IPS-15b (cell line): ENCODE data around the gene EDARADD.

Experiments
- H3K27me3 ChIP-seq: one replicate; pipeline ENCODE4 v1.6.1; 2013; ENCODE audit warnings: low read length; ENCODE audit not compliant: control insufficient read depth, insufficient read depth
- H3K36me3 ChIP-seq: one replicate; pipeline ENCODE4 v1.6.1; 2013; ENCODE audit warnings: low read length; ENCODE audit not compliant: control insufficient read depth, insufficient read depth
- H3K4me1 ChIP-seq: one replicate; pipeline ENCODE4 v1.6.1; 2013; ENCODE audit warnings: mild to moderate bottlenecking, low read length; ENCODE audit not compliant: control insufficient read depth, insufficient read depth
- H3K4me3 ChIP-seq: one replicate; pipeline ENCODE4 v1.5.1; 2013; ENCODE audit warnings: low read depth, low read length
- H3K9ac ChIP-seq: one replicate; pipeline ENCODE4 v1.6.1; 2013; ENCODE audit warnings: low read depth, mild to moderate bottlenecking, low read length
- H3K9me3 ChIP-seq: one replicate; pipeline ENCODE4 v1.6.1; 2013; ENCODE audit warnings: mild to moderate bottlenecking, low read length; ENCODE audit not compliant: control insufficient read depth, insufficient read depth

The EDARADD gene

GRCh38 chr1:236395947-236396664, 2.0 kb downstream of the EDARADD start:
- Histone ChIP-seq H3K9me3 (no peaks in the 10 kb centered on the region), H3K9ac (no peak overlapping the region), H3K36me3 (no peaks in the 10 kb centered on the region), H3K4me3 (peak overlapping the region; percentile 63), H3K27me3 (peaks cover 21% of the 10 kb centered on the region), H3K4me1 (no peaks in the 10 kb centered on the region)

GRCh38 chr1:236396665-236397043, 2.6 kb downstream of the EDARADD start:
- Histone ChIP-seq H3K36me3 (no peaks in the 10 kb centered on the region), H3K27me3 (peaks cover 21% of the 10 kb centered on the region), H3K9me3 (no peaks in the 10 kb centered on the region), H3K9ac (no peak overlapping the region), H3K4me1 (no peaks in the 10 kb centered on the region), H3K4me3 (no peak overlapping the region)

GRCh38 chr1:236397173-236397759, 3.2 kb downstream of the EDARADD start:
- H3K4me3 ChIP-seq, result no peak overlapping the region
- H3K9ac ChIP-seq, result no peak overlapping the region

GRCh38 chr1:236398538-236398937, 4.5 kb downstream of the EDARADD start:
- Histone ChIP-seq H3K4me1 (no peaks in the 10 kb centered on the region), H3K27me3 (peaks cover 21% of the 10 kb centered on the region), H3K9ac (no peak overlapping the region), H3K36me3 (no peaks in the 10 kb centered on the region), H3K9me3 (no peaks in the 10 kb centered on the region), H3K4me3 (no peak overlapping the region)

More at GRCh38 chr1:236397173-236397759, 3.2 kb downstream of the EDARADD start:
- Histone ChIP-seq H3K27me3 (peaks cover 21% of the 10 kb centered on the region), H3K36me3 (no peaks in the 10 kb centered on the region), H3K4me1 (no peaks in the 10 kb centered on the region), H3K9me3 (no peaks in the 10 kb centered on the region)

GRCh38 chr1:236400061-236400603, 6.0 kb downstream of the EDARADD start:
- Histone ChIP-seq H3K9ac (no peak overlapping the region), H3K27me3 (peaks cover 10% of the 10 kb centered on the region), H3K4me1 (no peaks in the 10 kb centered on the region), H3K9me3 (no peaks in the 10 kb centered on the region), H3K36me3 (no peaks in the 10 kb centered on the region), H3K4me3 (no peak overlapping the region)

- Histone ChIP-seq H3K9ac (no peak overlapping the region), H3K9me3 (no peaks in the 10 kb centered on the region), H3K27me3 (peaks cover 1% of the 10 kb centered on the region), H3K36me3 (no peaks in the 10 kb centered on the region), H3K4me3 (no peak overlapping the region), H3K4me1 (no peaks in the 10 kb centered on the region)
Observed at GRCh38 chr1:236401698-236402097, 7.6 kb downstream of the EDARADD start.

GRCh38 chr1:236403905-236404696, 10.0 kb downstream of the EDARADD start:
- Histone ChIP-seq H3K9me3 (no peaks in the 10 kb centered on the region), H3K36me3 (no peaks in the 10 kb centered on the region), H3K4me3 (no peak overlapping the region), H3K27me3 (no peaks in the 10 kb centered on the region), H3K4me1 (no peaks in the 10 kb centered on the region), H3K9ac (no peak overlapping the region)

- Histone ChIP-seq H3K4me3 (no peak overlapping the region), H3K9ac (no peak overlapping the region)
Observed at GRCh38 chr1:236407059-236407458, 13.0 kb downstream of the EDARADD start.

GRCh38 chr1:236413688-236414087, 19.6 kb downstream of the EDARADD start:
- no peaks in the 10 kb centered on the region for H3K9me3 ChIP-seq
- no peak overlapping the region for H3K4me3 ChIP-seq
- no peaks in the 10 kb centered on the region for H3K4me1 ChIP-seq
- H3K27me3 ChIP-seq, result no peaks in the 10 kb centered on the region
- H3K9ac ChIP-seq, result no peak overlapping the region
- H3K36me3 ChIP-seq, result no peaks in the 10 kb centered on the region

More at GRCh38 chr1:236407059-236407458, 13.0 kb downstream of the EDARADD start:
- Histone ChIP-seq H3K36me3 (no peaks in the 10 kb centered on the region), H3K4me1 (no peaks in the 10 kb centered on the region), H3K9me3 (no peaks in the 10 kb centered on the region), H3K27me3 (no peaks in the 10 kb centered on the region)

- H3K27me3 ChIP-seq, result no peaks in the 10 kb centered on the region
- no peaks in the 10 kb centered on the region for H3K4me1 ChIP-seq
- H3K9ac ChIP-seq, result no peak overlapping the region
- no peaks in the 10 kb centered on the region for H3K9me3 ChIP-seq
- no peak overlapping the region for H3K4me3 ChIP-seq
- no peaks in the 10 kb centered on the region for H3K36me3 ChIP-seq
Observed at GRCh38 chr1:236416165-236416564, 22.1 kb downstream of the EDARADD start.

- Histone ChIP-seq H3K9me3 (no peaks in the 10 kb centered on the region), H3K4me3 (no peak overlapping the region), H3K9ac (no peak overlapping the region), H3K4me1 (no peaks in the 10 kb centered on the region), H3K36me3 (no peaks in the 10 kb centered on the region), H3K27me3 (no peaks in the 10 kb centered on the region)
Observed at GRCh38 chr1:236417336-236417735, 23.2 kb downstream of the EDARADD start.
